Prostate gland (tissue), 2 donors: ENCODE data around the gene FAM216A. TPM values are rescaled to one million over a fixed set of nuclear protein-coding genes. Genes with fewer than 3 reads are reported as not detected.
"Not testable (repeated sequence)": the region's sequence is repeated elsewhere in the genome, so short reads cannot be mapped to it uniquely, and the experiment has no call there.

Experiments
- DNase-seq: peaks from one replicate; pipeline ENCODE4 v3.0.0-alpha.2; 2019; ENCODE audit warnings: low spot score
- H3K27ac ChIP-seq, 2 donors: fragments of 200-600 bp; sonication (generic); 2 replicates each; pipeline ENCODE4 v1.5.1; 2017 to 2019
- H3K27me3 ChIP-seq: fragments of 200-600 bp; sonication (generic); replicated peaks from 2 replicates; pipeline ENCODE4 v1.5.1; 2019; ENCODE audit not compliant: insufficient read depth
- H3K36me3 ChIP-seq, 2 donors: fragments of 200-600 bp; sonication (generic); 1 replicate in 1 of 2; 2 replicates in 1 of 2; pipeline versions ENCODE4 v1.5.1 to v1.8.1; 2017 to 2019
- H3K4me1 ChIP-seq: fragments of 200-600 bp; sonication (generic); replicated peaks from 2 replicates; pipeline ENCODE4 v1.5.1; 2019
- H3K4me3 ChIP-seq, 2 donors: fragments of 200-600 bp; sonication (generic); 2 replicates each; pipeline ENCODE4 v1.5.1; 2017 to 2019
- H3K9me3 ChIP-seq: fragments of 200-600 bp; sonication (generic); 2 replicates; pipeline ENCODE4 v1.5.1; 2017
- CTCF ChIP-seq, 4 experiments: fragments of 200-600 bp in 2 of 4; fragments of 450-650 bp in 2 of 4; sonication (generic) in 2 of 4; IDR thresholded peaks; 1 replicate in 3 of 4; 2 replicates in 1 of 4; pipeline ENCODE4 v1.5.1; 2016 to 2019; ENCODE audit warnings: antibody characterized with exemption in 4 of 4, mild to moderate bottlenecking in 2 of 4, moderate library complexity in 2 of 4
- POLR2A ChIP-seq: fragments of 450-650 bp; IDR thresholded peaks from one replicate; pipeline ENCODE4 v1.6.1; 2016; ENCODE audit warnings: antibody characterized with exemption, mild to moderate bottlenecking
- POLR2AphosphoS5 ChIP-seq: sonication (generic); formaldehyde crosslinking; IDR thresholded peaks from one replicate; pipeline ENCODE4 v1.6.1; 2017; ENCODE audit warnings: antibody characterized with exemption
- WGBS: methylation state at CpG from one replicate; pipeline ENCODE4 v1.1.5; 2018; 5-methylcytosine and 5-hydroxymethylcytosine counted together
- intact Hi-C: fragments of 100-400 bp; cut with DNase I; formaldehyde crosslinking; loops from one replicate; pipeline ENCODE4 v1.14.2; 2022
- total RNA-seq, 2 donors: library from RNA; depleted of rRNA; stranded (reverse); fragments of >200 nt; gene quantifications; one replicate each; pipeline ENCODE4 v1.1.0, GENCODE V29; 2016

The FAM216A gene
- total RNA-seq, 2 donors from 2014 or later, result 3.6 to 11.5 TPM

- intact Hi-C loops, result no loop called here
- no peaks in the 10 kb centered on the region for H3K27me3 ChIP-seq
- 78% methylated on average over 3 of the region's 3 CpGs for WGBS
- H3K4me1 ChIP-seq, result no peaks in the 10 kb centered on the region
- no peak overlapping the region for H3K27ac ChIP-seq
- DNase-seq, result no peak
- TF ChIP-seq POLR2A (no peak), POLR2AphosphoS5 (no peak), CTCF (IDR thresholded peaks at IDR 0.05) (no peak)
- no peaks in the 10 kb centered on the region for H3K36me3 ChIP-seq
- no peak overlapping the region for H3K4me3 ChIP-seq
- no peaks in the 10 kb centered on the region for H3K9me3 ChIP-seq
Observed at GRCh38 chr12:110505332-110505731, 36.7 kb downstream of the FAM216A start.

- no peak for TF ChIP-seq POLR2AphosphoS5
- TF ChIP-seq CTCF (IDR thresholded peaks at IDR 0.05), result no peak
- TF ChIP-seq POLR2A, result no peak
- Histone ChIP-seq H3K4me1 (no peaks in the 10 kb centered on the region), H3K36me3 (no peaks in the 10 kb centered on the region), H3K27ac (no peak overlapping the region), H3K9me3 (no peaks in the 10 kb centered on the region), H3K27me3 (no peaks in the 10 kb centered on the region), H3K4me3 (no peak overlapping the region)
- WGBS, result 84% methylated on average over 4 of the region's 4 CpGs
- intact Hi-C loops, result no loop called here
- DNase-seq, result no peak
Observed at GRCh38 chr12:110508071-110508586, 39.5 kb downstream of the FAM216A start.

- no peak overlapping the region for H3K27ac ChIP-seq
- H3K9me3 ChIP-seq, result no peaks in the 10 kb centered on the region
- no peak overlapping the region for H3K4me3 ChIP-seq
- H3K27me3 ChIP-seq, result no peaks in the 10 kb centered on the region
- 67% methylated on average over 6 of the region's 6 CpGs for WGBS
- H3K4me1 ChIP-seq, result no peaks in the 10 kb centered on the region
- H3K36me3 ChIP-seq, result no peaks in the 10 kb centered on the region
- no peak for DNase-seq
- TF ChIP-seq POLR2AphosphoS5 (no peak), CTCF (IDR thresholded peaks at IDR 0.05) (no peak), POLR2A (no peak)
- intact Hi-C loops, result loop anchor here (1.0 to 10.0 kb wide), 2 partner anchors 86 to 371 kb away; no protein-coding TSS in a partner anchor
Observed at GRCh38 chr12:110513842-110514241, 45.2 kb downstream of the FAM216A start.

GRCh38 chr12:110514363-110514762 is 45.7 kb downstream of the FAM216A start:
- WGBS, result 31% methylated on average over 1 of the region's 1 CpG
- no peak for TF ChIP-seq POLR2A
- TF ChIP-seq CTCF (IDR thresholded peaks at IDR 0.05), result no peak
- TF ChIP-seq POLR2AphosphoS5, result no peak
- intact Hi-C loops, result loop anchor here (1.0 to 10.0 kb wide), 2 partner anchors 86 to 370 kb away; no protein-coding TSS in a partner anchor

GRCh38 chr12:110516995-110517394 is 48.4 kb downstream of the FAM216A start:
- no peaks in the 10 kb centered on the region for H3K4me1 ChIP-seq
- no peak for TF ChIP-seq CTCF (IDR thresholded peaks at IDR 0.05)
- no peak for TF ChIP-seq POLR2AphosphoS5
- TF ChIP-seq POLR2A, result no peak
- H3K27me3 ChIP-seq, result no peaks in the 10 kb centered on the region
- intact Hi-C loops, result loop anchor here (10.0 kb wide), 1 partner anchor 368 kb away; no protein-coding TSS in a partner anchor
- DNase-seq, result no peak
- no peak overlapping the region for H3K4me3 ChIP-seq
- no peak overlapping the region for H3K27ac ChIP-seq
- H3K9me3 ChIP-seq, result no peaks in the 10 kb centered on the region
- no peaks in the 10 kb centered on the region for H3K36me3 ChIP-seq
- WGBS, result 92% methylated on average over 3 of the region's 3 CpGs

More at GRCh38 chr12:110514363-110514762, 45.7 kb downstream of the FAM216A start:
- Histone ChIP-seq H3K4me3 (no peak overlapping the region), H3K9me3 (no peaks in the 10 kb centered on the region), H3K27ac (no peak overlapping the region), H3K4me1 (no peaks in the 10 kb centered on the region), H3K36me3 (no peaks in the 10 kb centered on the region), H3K27me3 (no peaks in the 10 kb centered on the region)
- DNase-seq, result no peak

- intact Hi-C loops, result loop anchor here (10.0 kb wide), 1 partner anchor 367 kb away; no protein-coding TSS in a partner anchor
- WGBS, result 94% methylated on average over 8 of the region's 8 CpGs
- not testable (repeated sequence) for H3K27me3 ChIP-seq, H3K4me3 ChIP-seq, DNase-seq, H3K9me3 ChIP-seq, H3K4me1 ChIP-seq, H3K27ac ChIP-seq, H3K36me3 ChIP-seq
Observed at GRCh38 chr12:110518014-110518413, 49.4 kb downstream of the FAM216A start.

GRCh38 chr12:110520876-110521712 is 52.4 kb downstream of the FAM216A start:
- not testable (repeated sequence) for H3K36me3 ChIP-seq
- WGBS, result 93% methylated on average over 11 of the region's 11 CpGs

More at GRCh38 chr12:110520876-110521712, 52.4 kb downstream of the FAM216A start:
- DNase-seq, H3K4me1 ChIP-seq, intact Hi-C loops, H3K9me3 ChIP-seq, H3K27ac ChIP-seq, H3K4me3 ChIP-seq, H3K27me3 ChIP-seq: not testable (repeated sequence)
